Stimulated activated CD4-positive, alpha-beta T cell treated with anti-CD3 and anti-CD28 coated beads, TNF-alpha, amount 100 ng/mL, for 24 hours (primary cell): ENCODE measurements around the gene HDAC3.

Experiments
- DNase-seq, 3 experiments: peaks; one replicate each; pipeline ENCODE4 v3.0.0-alpha.2; 2020; ENCODE audit warnings: low read depth in 3 of 3

HDAC3 gene

GRCh38 chr5:141657937-141658545 lies 21.4 kb upstream of the HDAC3 start:
- no peak for DNase-seq

- DNase-seq, result no peak
Observed at GRCh38 chr5:141657404-141657803, 20.8 kb upstream of the HDAC3 start.

GRCh38 chr5:141656396-141656795 lies 19.7 kb upstream of the HDAC3 start:
- no peak for DNase-seq

- DNase-seq, result no peak
Observed at GRCh38 chr5:141655020-141655419, 18.4 kb upstream of the HDAC3 start.

GRCh38 chr5:141654298-141654697 lies 17.6 kb upstream of the HDAC3 start:
- no peak for DNase-seq

GRCh38 chr5:141651728-141652105 lies 15.1 kb upstream of the HDAC3 start:
- DNase-seq, result no peak

GRCh38 chr5:141650851-141651727 lies 14.4 kb upstream of the HDAC3 start, which contains the start of gene FCHSD1:
Gene FCHSD1 (minus strand): TSS chr5:141651418. CDS start chr5:141651368, 50 bp downstream.
- DNase-seq, result peak; percentile 66 to 82 (median 72)

- no peak for DNase-seq
Observed at GRCh38 chr5:141649972-141650371, 13.3 kb upstream of the HDAC3 start.

- DNase-seq, result no peak
Observed at GRCh38 chr5:141649056-141649688, 12.5 kb upstream of the HDAC3 start.

- DNase-seq, result no peak
Observed at GRCh38 chr5:141647851-141648250, 11.2 kb upstream of the HDAC3 start.

- DNase-seq, result no peak
Observed at GRCh38 chr5:141647242-141647641, 10.6 kb upstream of the HDAC3 start.

- no peak for DNase-seq
Observed at GRCh38 chr5:141646026-141646425, 9.4 kb upstream of the HDAC3 start.

- no peak for DNase-seq
Observed at GRCh38 chr5:141641634-141642267, 5.1 kb upstream of the HDAC3 start.

- no peak for DNase-seq
Observed at GRCh38 chr5:141640698-141641097, 4.0 kb upstream of the HDAC3 start.

GRCh38 chr5:141640051-141640415 lies 3.4 kb upstream of the HDAC3 start:
- DNase-seq, result no peak

GRCh38 chr5:141639357-141640050 lies 2.9 kb upstream of the HDAC3 start:
- no peak for DNase-seq

- DNase-seq, result no peak
Observed at GRCh38 chr5:141638771-141639170, 2.1 kb upstream of the HDAC3 start.

GRCh38 chr5:141637767-141638419 lies 1.2 kb upstream of the HDAC3 start:
- peak in 1 of 3 experiments; percentile 53 for DNase-seq

- peak in 1 of 3 experiments; percentile 54 for DNase-seq
Observed at GRCh38 chr5:141637123-141637766, 596 bp upstream of the HDAC3 start.

- no peak for DNase-seq
Observed at GRCh38 chr5:141636106-141636412, 590 bp downstream of the HDAC3 start.

- no peak for DNase-seq
Observed at GRCh38 chr5:141635646-141636045, 1.0 kb downstream of the HDAC3 start.
